ELR (cell line): ENCODE data around the gene RPEL1.
"Not testable (repeated sequence)": the region's sequence is repeated elsewhere in the genome, so short reads cannot be mapped to it uniquely, and the experiment has no call there.

ENCODE experiments used
- DNase-seq: peaks from one replicate; pipeline ENCODE4 v3.0.0-alpha.2; 2015; ENCODE audit warnings: low read depth

The RPEL1 gene

DNA sequence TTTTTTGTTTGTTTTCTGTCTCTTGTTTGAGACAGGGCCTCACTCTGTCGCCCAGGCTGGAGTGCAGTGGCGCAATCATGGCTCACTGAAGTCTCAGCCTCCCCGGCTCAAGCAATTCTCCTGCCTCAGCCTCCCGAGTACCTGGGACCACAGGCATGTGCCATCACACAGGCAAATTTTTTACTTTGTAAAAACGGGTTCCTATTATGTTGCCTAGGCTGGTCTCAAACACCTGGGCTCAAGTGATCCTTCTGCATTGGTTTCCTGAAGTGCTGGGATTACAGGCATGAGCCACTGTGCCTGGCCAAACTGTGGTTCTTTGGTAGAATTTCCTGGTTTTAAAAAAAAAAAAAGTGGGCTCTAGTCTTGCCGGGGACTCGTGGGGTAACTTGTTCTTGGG lies at the start of gene RPEL1:
TSS of gene RPEL1 (plus strand) at position 301 of the 400 bp plus-strand sequence. CDS start 110 bp downstream, outside the sequence.
- not testable (repeated sequence) for DNase-seq

DNA sequence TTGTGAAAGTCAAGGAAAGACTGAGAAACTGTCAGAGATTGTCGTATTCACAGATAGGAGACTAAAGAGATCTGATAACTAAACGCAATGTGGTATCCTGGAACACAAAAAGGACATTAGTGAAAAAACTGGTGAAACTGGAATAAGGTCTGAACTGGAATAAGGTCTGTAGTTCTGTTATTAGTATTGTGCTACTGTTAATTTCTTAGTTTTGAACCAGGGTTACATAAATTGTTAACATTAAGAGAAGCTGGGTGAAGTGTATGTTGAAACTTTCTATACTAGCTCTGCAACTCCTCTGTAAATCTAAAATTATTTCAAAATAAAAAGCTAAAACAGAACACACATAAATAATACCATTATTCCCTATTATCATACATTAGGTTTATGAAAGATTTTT lies 49.2 kb upstream of the RPEL1 start:
- DNase-seq, result no peak

DNA sequence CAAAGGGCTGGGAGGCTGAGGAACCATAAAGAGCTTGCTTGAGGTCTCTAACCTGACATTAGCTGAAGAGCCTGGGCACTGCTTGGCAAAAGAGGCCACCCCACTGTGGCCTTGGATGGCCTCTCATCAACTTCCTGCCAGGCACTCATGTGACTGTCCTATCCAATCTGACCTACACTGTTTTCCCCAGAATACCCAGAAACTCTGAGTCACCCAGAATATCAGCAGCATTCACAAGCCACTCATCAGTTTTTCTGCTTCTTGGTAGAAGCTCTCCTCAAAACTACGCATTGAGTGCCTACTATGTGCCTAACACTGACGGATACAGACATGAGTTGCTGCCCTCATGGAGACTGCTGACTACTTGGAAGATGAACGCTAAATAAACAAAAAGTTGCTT lies 48.5 kb upstream of the RPEL1 start:
- peak; percentile 86 for DNase-seq

DNA sequence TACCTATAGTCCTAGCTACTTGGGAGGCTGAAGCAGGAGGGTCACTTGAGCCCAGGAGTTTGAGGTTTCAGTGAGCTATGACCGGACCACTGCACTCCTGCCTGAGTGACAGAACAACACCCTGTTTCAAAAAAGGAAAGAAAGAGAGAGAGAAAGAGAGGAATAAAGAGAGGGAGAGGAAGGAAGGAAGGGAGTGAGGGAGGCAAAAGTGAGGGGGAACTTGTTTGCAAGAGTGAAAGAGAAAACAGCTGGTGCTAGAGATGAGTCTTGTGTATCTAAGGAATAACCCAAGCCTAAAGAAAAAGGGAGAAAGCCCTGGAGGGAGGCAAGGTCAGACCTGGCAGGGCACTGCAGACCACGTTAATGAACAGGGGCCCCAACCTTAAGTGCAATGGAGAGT lies 47.8 kb upstream of the RPEL1 start:
- no peak for DNase-seq

DNA sequence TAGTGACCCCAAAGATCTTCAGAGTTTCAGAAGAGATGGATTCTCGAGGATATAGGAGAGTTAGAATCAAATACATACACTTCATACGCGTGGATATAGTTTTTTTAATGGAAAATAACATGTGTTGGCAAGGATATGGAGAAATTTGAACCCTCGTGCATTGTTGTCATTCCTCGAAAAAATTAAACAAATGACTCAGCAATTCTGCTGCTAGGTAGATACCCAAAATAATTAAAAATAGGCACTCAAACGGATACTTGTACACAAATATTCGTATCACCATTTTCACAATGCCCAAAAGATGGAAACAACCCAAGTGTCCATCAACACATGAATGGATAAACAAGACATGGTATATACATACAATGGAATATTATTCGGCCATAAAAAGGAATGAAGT lies 47.0 kb upstream of the RPEL1 start:
- DNase-seq, result no peak

DNA sequence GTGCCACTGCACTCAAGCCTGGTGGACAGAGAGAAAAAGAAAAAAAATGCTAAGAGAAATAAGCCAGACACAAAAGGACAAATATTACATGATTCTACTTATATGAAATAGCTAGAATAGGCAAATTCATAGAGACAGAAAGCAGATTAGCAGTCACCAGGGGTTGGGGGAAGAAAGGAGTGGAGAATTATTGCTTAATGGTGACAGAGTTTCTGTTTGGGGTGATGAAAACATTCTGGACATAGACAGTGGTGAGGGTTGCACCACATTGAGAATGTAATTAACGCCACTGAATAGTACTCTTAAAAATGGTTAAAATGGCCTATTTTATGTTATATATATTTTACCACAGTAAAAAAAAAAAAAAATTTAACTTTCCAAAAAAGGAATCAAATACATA lies 46.2 kb upstream of the RPEL1 start:
- no peak for DNase-seq

DNA sequence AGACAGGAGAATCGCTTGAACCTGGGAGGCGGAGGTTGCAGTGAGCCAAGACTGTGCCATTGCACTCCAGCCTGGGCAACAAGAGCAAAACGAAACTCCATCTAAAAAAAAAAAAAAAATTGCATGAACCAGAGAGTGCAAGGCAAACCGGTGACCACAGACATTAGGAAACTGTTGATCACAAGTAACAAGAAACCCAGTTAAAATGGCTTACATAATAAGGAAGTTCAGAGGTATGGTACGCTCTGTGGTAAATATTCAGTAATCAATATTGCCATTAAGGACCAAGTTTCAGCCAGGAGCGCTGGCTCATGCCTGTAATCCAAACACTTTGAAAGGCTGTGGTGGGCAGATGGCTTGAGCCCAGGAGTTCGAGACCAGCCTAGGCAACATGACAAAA lies 43.4 kb upstream of the RPEL1 start:
- DNase-seq, result no peak

DNA sequence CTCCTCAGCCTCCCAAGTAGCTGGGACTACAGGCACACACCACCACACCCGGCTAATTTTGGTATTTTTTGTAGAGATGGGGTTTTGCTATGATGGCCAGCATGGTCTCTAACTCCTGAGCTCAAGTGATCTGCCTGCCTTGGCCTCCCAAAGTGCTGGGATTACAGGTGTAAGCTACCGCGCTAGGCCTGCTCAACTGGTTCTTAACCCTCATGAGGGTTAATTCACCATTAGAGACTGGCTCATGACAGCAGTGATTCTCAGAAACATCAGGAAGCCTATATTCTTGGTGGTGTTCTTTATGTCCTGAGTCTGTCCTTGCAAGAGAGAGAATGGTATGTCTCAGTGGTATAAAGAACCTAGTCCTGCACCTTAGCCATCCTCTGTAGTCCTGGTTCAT lies 42.2 kb upstream of the RPEL1 start:
- DNase-seq, result no peak

DNA sequence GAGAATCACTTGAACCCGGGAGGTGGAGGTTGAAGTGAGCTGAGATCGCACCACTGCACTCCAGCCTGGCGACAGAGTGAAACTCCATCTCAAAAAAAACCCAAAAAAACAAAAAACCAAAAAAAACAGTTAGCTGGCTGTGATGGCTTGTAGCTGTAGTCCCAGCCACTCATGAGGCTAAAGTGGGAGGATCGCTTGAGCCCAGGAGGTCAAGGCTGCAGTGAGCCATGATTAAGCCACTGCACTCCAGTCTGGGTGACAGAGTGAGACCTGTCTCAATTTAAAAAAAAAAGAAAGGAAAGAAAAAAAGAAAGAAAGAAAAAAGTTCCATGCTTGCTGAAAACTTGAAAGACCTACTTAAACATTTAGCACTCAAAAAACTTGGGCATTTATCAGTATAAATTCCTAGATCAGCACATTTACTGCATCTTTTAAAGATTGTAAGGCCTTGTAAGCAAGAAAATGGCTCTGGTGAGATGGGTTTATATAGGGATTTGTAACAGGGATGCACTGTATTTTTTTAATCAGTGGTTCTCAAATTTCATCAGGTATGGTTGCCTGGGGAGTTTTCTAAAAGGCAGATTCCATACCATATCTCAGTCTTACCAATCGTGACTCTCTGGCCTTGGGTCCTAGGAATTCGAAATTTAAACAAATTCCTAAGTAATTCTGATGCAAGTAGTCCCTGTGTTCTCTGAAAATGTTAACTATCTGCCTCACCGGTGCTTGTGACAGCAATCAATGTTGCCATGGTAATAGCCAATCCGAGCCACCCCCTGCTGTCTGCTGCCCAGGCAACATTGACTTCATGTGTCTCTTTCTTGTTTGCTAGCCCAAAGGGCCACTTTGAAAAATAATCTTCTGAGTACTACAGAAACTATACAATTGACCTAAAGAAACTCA lies 41.1 kb upstream of the RPEL1 start:
- no peak for DNase-seq

DNA sequence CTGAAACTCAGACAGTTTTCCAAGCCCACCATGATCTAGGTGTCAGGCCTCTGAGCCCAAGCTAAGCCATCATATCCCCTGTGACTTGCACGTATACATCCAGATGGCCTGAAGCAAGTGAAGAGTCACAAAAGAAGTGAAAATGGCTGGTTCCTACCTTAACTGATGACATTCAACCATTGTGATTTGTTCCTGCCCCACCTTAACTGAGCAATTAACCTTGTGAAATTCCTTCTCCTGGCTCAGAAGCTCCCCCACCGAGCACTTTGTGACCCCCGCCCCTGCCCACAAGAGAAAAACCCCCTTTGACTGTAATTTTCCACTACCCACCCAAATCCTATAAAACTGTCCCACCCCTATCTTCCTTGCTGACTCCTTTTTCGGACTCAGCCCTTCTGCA lies 40.3 kb upstream of the RPEL1 start:
- DNase-seq, result not testable (repeated sequence)

DNA sequence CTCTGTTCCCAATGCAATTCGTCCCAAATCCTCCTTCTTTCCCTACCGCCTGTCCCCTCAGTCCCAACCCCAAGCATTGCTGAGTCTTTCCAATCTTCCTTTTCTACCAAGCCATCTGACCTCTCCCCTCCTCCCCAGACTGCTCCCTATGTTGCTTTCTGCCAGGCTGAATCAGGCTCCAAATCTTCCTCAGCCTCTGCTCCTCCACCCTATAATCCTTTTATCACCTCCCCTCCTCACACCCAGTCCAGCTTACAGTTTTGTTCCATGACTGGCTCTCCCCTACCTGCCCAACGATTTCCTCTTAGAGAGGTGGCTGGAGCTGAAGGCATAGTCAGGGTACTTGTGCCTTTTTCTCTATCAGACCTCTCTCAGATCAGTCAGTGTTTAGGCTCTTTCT lies 39.0 kb upstream of the RPEL1 start:
- not testable (repeated sequence) for DNase-seq

DNA sequence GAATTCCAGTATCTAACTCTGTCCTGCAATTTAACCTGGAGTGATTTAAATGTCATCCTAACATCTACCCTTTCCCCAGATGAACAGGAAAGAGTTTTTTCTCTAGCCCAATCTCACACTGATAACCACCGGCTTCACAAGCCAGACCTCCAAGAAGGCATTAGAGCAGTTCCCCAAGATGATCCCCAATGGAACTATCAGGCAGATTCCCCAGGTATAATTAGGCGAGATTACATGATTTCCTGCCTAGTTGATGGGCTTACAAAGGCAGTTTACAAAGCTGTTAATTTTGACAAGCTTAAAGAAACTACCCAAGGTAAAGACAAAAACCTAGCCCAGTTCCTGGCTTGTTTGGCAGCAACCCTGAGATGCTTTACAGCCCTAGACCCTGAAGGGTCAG lies 38.5 kb upstream of the RPEL1 start:
- no peak for DNase-seq

DNA sequence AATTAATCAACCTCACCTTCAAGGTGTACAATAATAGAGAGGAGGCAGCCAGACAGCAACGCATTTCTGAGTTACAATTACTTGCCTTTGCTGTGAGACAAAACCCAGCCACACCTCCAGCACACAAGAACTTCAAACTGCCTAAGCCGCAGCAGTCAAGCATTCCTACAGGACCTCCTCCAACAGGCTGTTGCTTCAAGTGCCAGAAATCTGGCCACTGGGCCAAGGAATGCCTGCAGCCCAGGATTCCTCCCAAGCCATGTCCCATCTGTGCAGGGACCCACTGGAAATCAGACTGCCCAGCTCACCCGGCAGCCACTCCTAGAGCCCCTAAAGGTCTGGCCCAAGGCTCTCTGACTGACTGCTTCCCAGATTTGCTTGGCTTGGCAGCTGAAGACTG lies 38.0 kb upstream of the RPEL1 start:
- not testable (repeated sequence) for DNase-seq

DNA sequence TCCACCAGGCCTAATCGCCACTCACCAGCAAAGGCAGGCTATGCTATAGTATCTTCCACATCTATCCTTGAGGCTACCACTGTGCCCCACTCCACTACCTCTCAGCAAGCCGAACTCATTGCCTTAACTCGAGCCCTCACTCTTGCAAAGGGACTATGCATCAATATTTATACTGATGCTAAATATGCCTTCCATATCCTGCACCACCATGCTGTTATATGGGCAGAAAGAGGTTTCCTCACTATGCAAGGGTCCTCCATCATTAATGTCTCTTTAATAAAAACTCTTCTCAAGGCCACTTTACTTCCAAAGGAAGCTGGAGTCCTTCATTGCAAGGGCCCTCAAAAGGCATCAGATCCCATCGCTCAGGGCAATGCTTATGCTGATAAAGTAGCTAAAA lies 35.4 kb upstream of the RPEL1 start:
- not testable (repeated sequence) for DNase-seq

DNA sequence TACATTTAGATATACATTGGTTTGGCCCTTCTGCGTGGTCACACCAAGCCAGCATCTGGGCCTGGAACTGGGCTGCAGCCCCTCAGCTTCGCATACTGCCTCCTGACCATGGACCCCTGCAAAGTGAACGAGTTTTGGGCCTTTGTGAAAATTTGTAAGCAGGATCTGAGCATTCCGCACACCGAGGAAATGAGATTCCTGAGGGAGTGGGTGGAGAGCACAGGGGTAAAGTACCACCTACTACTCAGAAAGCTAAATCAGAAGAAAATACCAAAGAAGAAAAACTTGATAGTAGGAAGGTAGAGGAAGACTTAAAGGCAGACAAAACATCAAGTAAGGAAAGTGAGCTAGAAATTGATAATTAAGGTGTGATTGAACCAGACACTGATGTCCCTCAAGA lies 30.1 kb upstream of the RPEL1 start:
- DNase-seq, result no peak

DNA sequence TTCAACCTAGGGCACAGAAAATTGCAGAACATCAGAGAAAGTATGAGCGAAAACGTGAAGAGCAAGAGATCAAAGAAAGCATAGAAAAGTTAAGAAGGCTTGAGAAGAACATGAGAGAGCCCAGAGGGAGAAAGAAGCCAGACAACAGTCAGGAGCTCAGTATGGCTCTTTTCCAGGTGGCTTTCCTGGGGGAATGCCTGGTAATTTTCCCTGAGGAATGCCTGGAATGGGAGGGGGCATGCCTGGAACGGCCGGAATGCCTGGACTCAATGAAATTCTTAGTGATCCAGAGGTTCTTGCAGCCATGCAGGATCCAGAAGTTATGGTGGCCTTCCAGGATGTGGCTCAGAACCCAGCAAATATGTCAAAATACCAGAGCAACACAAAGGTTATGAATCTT lies 29.3 kb upstream of the RPEL1 start:
- DNase-seq, result not testable (repeated sequence)

DNA sequence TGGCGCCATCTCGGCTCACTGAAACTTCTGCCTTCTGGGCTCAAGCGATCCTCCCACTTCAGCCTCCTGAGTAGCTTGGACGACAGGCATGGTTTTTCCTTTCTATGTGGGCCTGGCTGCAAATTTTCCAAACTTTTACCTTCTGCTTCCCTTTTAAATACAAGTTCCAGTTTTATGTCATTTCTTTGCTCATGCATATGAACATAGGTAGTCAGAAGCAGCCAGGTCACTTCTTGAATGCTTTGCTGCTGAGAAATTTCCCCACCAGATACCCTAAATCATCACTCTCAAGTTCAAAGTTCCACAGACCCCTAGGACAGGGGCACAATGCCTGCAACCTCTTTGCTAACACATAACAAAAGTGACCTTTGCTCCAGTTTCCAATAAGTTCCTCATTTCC lies 21.6 kb upstream of the RPEL1 start:
- no peak for DNase-seq

DNA sequence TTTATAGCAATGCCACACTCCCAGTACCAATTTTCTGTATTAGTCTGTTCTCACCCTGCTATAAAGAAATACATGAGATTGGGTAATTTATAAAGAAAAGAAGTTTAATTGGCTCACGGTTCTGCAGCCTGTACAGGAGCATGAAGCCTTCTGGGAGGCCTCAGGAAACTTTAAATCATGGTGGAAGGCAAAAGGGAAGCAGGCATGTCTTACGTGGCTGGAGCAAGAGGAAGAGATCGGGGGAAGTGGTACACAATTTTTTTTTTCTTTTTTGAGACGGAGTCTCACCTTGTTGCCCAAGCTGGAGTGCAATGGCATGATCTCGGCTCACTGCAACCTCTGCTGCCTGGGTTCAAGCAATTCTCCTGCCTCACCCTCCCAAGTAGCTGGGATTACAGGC lies 21.0 kb upstream of the RPEL1 start:
- DNase-seq, result not testable (repeated sequence)

DNA sequence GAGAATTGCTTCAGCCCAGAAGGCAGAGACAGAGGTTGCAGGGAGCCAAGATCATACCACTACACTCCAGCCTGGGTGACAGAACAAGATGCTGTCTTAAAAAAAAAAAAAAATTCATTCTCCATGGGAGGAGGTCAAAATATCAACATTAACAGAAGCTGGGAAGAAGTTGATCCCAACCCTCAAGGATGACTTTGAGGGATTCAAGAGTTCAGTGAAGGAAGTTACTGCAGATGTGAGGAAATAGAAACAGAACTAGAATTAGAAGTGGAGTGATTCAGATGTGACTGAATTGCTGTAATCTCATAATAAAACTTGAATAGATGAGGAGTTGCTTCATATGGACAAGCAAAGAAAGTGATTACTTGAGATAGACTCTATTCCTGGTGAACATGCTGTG lies 19.7 kb upstream of the RPEL1 start:
- DNase-seq, result no peak

DNA sequence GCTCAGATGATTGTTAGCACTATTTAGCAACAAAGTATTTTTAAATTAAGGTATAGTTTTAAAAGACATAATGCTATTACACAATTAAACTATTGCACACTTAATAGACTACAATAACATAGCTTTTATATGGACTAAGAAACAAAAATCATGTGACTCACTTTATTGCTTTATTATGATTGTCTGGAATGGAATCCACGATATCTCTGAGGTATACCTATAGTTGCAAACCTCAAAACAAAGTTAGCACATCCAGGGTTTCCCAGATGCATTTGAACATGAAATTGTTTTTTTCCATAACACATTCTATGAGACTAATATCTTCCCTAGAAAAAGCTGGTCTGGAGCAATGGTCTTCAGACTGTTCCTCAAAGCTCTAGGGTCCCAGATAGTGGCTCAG lies 18.3 kb upstream of the RPEL1 start:
- peak; percentile 26 for DNase-seq

DNA sequence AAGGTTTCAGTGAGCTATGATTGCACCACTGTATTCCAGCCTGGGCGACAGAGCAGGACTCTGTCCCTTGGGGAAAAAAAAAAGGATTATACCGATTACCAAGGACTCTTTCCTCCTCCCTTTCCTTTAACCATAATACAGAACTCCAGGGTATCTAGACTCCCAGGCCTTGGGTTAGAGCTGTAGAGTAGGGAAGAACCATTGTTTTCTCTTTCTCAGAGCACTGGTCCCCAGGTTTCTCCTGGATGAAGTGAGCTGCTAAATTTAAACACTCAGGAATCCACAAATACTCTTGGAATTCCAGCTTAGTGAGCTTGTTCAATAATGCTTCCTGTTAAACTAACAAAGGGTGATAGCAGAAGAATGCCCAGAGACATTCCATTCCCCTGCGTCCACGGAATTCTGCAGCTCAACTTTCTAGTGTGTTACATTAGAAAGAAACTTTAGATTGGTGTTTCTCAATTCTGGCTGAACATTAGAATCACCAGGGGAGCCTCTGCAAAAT lies 14.6 kb upstream of the RPEL1 start:
- peak; percentile 97 for DNase-seq

DNA sequence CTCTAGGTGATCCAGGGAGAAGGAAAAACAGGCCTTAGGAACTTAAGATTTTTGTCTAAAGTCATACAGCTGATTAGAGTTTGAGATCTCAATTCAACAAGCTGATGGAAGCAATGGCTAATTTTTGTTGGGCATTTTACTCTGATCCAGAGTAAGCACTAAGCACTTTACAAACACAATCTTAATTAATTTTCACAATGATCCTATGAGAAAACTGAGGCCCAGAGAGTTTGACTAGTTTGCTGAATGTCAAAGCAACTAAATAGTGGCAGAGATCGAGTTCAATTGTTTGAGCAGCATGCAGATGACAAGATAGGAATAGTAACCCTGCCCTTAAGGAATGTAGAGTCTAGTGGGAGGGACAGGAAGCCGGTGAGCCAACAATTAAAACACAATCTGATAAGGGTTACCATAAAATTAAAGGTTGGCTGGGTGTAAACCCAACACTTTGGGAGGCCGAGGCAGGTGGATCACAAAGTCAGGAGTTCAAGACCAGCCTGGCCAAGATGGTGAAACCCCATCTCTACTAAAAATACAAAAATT lies 13.5 kb upstream of the RPEL1 start:
- peak; percentile 49 for DNase-seq

DNA sequence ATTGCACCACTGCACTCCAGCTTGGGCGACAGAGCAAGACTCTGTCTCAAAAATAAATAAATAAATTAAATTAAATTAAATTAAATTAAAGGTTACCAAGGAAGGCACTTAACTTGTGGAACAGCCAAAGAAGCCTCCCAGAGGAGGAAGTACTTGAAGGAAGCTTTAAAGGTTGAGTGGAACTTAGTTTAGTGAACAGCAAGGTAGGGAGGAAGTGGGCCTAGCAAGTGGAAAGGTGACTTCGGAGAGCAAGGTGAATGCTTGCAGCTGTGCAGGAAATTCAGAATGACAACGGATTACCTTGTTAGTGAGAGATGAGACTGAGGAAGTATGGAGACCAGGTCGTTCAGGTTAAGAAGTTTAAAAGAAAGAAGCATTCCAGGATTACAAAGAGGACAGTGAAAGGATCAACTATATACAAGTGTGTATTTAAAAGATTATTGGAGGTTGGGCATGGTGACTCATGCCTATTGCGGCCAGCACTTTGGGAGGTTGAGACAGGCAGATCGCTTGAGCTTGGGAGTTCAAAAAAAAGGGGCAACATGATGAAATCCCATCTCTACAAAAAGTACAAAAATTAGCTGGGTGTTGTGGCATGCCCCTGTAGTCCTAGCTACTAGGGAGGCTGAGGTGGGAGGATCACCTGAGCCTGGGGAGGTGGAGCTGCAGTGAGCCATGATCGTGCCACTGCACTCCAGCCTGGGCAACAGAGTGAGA lies 12.8 kb upstream of the RPEL1 start:
- peak; percentile 73 for DNase-seq
